H1 (cell line): ENCODE data around the gene CDH26. TPM values are rescaled to one million over a fixed set of nuclear protein-coding genes. Genes with fewer than 3 reads are reported as not detected.

Experiments used
- CTCF ChIA-PET: fragments of 300-600 bp; sonication (Branson Sonifier 250); formaldehyde crosslinking; loops from one replicate; lab custom pipeline; 2021; ENCODE audit not compliant: partially characterized antibody; lab: Charles Lee
- POLR2A ChIA-PET: fragments of 300-600 bp; sonication (Branson Sonifier 250); formaldehyde crosslinking; loops from one replicate; lab custom pipeline; 2021; ENCODE audit warnings: inconsistent platforms; ENCODE audit not compliant: partially characterized antibody; lab: Charles Lee
- DNase-seq, 2 experiments: peaks; one replicate each; pipeline versions ENCODE4 v3.0.0 to v3.0.0-alpha.2; 2010 to 2022; ENCODE audit warnings: low spot score in 2 of 2, low read depth in 1 of 2, mixed read lengths in 1 of 2
- FAIRE-seq: peaks from 2 replicates; lab custom pipeline; 2011; peaks lifted over from hg19 to GRCh38; lab: Jason Lieb, UNC
- H2AFZ ChIP-seq: 2 replicates; pipeline ENCODE4 v1.8.1; 2012; ENCODE audit warnings: low read length, inconsistent platforms
- H2AK5ac ChIP-seq: 2 replicates; pipeline ENCODE4 v1.6.1; 2013; ENCODE audit warnings: low read depth, low read length
- H2BK120ac ChIP-seq: replicated peaks from 2 replicates; pipeline ENCODE3; 2013; ENCODE audit warnings: low read depth, low read length, inconsistent platforms
- H2BK12ac ChIP-seq: 2 replicates; pipeline ENCODE4 v1.6.1; 2013; ENCODE audit warnings: low read depth, low read length
- H2BK15ac ChIP-seq: 2 replicates; pipeline ENCODE4 v1.6.1; 2013; ENCODE audit warnings: low read length
- H2BK20ac ChIP-seq: 2 replicates; pipeline ENCODE4 v1.6.1; 2013; ENCODE audit warnings: low read length
- H2BK5ac ChIP-seq: 2 replicates; pipeline ENCODE4 v1.6.1; 2013; ENCODE audit warnings: low read depth, low read length
- H3K14ac ChIP-seq: 2 replicates; pipeline ENCODE4 v1.6.1; 2013; ENCODE audit warnings: inconsistent platforms; ENCODE audit not compliant: insufficient read length
- H3K18ac ChIP-seq: 2 replicates; pipeline ENCODE4 v1.6.1; 2013; ENCODE audit warnings: low read length; ENCODE audit errors: extremely low read depth
- H3K23ac ChIP-seq: 2 replicates; pipeline ENCODE4 v1.6.1; 2013; ENCODE audit warnings: inconsistent platforms; ENCODE audit not compliant: insufficient read length
- H3K23me2 ChIP-seq: 2 replicates; pipeline ENCODE4 v1.6.1; 2013; ENCODE audit warnings: low read depth, low read length
- H3K27ac ChIP-seq: 2 replicates; pipeline ENCODE4 v1.6.1; 2011; ENCODE audit warnings: low read depth, low read length, inconsistent platforms
- H3K27me3 ChIP-seq, 4 experiments: replicated peaks in 1 of 4; 1 replicate in 1 of 4; 2 replicates in 3 of 4; pipeline versions ENCODE4 v1.6.1 to v1.8.1; 2011 to 2013; ENCODE audit warnings: low read length in 3 of 4, mild to moderate bottlenecking in 3 of 4, inconsistent platforms in 2 of 4, mixed read lengths in 2 of 4, moderate library complexity in 1 of 4; ENCODE audit not compliant: control insufficient read depth in 3 of 4, insufficient read depth in 3 of 4; ENCODE audit errors: extremely low read depth in 1 of 4
- H3K36me3 ChIP-seq, 4 experiments: 2 replicates each; pipeline versions ENCODE4 v1.6.1 to v1.8.1; 2011 to 2013; ENCODE audit warnings: mild to moderate bottlenecking in 4 of 4, low read length in 3 of 4, moderate library complexity in 2 of 4, control low read depth in 1 of 4, inconsistent platforms in 1 of 4; ENCODE audit not compliant: insufficient read depth in 4 of 4, control insufficient read depth in 2 of 4
- H3K4ac ChIP-seq: replicated peaks from 2 replicates; pipeline ENCODE3; 2013; ENCODE audit warnings: low read length, low read depth, mixed read lengths, inconsistent platforms; ENCODE audit not compliant: insufficient read length
- H3K4me1 ChIP-seq, 4 experiments: replicated peaks in 1 of 4; 1 replicate in 1 of 4; 2 replicates in 3 of 4; pipeline versions ENCODE4 v1.6.1 to v1.8.1; 2011 to 2013; ENCODE audit warnings: low read length in 3 of 4, inconsistent platforms in 2 of 4, mixed read lengths in 1 of 4; ENCODE audit not compliant: insufficient read depth in 4 of 4, control insufficient read depth in 3 of 4
- H3K4me2 ChIP-seq, 2 experiments: 2 replicates each; pipeline versions ENCODE4 v1.6.1 to v1.8.1; 2011 to 2013; ENCODE audit warnings: low read depth in 2 of 2, low read length in 2 of 2, control low read depth in 1 of 2, inconsistent platforms in 1 of 2, mild to moderate bottlenecking in 1 of 2; ENCODE audit not compliant: insufficient read depth in 1 of 2
- H3K4me3 ChIP-seq, 4 experiments: fragments of 200-600, 300-600 bp in 1 of 4; sonication (generic), shearing (Covaris generic), sonication (Bioruptor Twin) in 1 of 4; 2 replicates each; pipeline versions ENCODE4 v1.5.1 to v1.8.1; 2011 to 2016; ENCODE audit warnings: low read length in 4 of 4, low read depth in 3 of 4, control low read depth in 2 of 4, inconsistent platforms in 2 of 4, mild to moderate bottlenecking in 2 of 4, mixed read lengths in 1 of 4, moderate library complexity in 1 of 4; ENCODE audit not compliant: insufficient read depth in 2 of 4; ENCODE audit errors: extremely low read depth in 1 of 4
- H3K56ac ChIP-seq: replicated peaks from 2 replicates; pipeline ENCODE3; 2013; ENCODE audit warnings: low read depth, mild to moderate bottlenecking, mixed read lengths, low read length, inconsistent platforms; ENCODE audit not compliant: insufficient read length
- H3K79me1 ChIP-seq: 2 replicates; pipeline ENCODE4 v1.6.1; 2013; ENCODE audit warnings: low read depth, low read length, control low read depth
- H3K79me2 ChIP-seq, 2 experiments: 2 replicates each; pipeline versions ENCODE4 v1.6.1 to v1.8.1; 2012 to 2013; ENCODE audit warnings: low read length in 2 of 2, mild to moderate bottlenecking in 2 of 2, inconsistent platforms in 1 of 2; ENCODE audit not compliant: insufficient read depth in 2 of 2, control insufficient read depth in 1 of 2
- H3K9ac ChIP-seq, 4 experiments: replicated peaks in 1 of 4; 1 replicate in 1 of 4; 2 replicates in 3 of 4; pipeline versions ENCODE4 v1.6.1 to v1.8.1; 2011 to 2013; ENCODE audit warnings: low read depth in 3 of 4, low read length in 3 of 4, control low read depth in 2 of 4, mild to moderate bottlenecking in 2 of 4, moderate library complexity in 2 of 4, inconsistent platforms in 1 of 4; ENCODE audit errors: extremely low read depth in 1 of 4
- H3K9me3 ChIP-seq, 2 experiments: 2 replicates each; pipeline versions ENCODE4 v1.6.1 to v1.8.1; 2012 to 2013; ENCODE audit warnings: mild to moderate bottlenecking in 2 of 2, moderate library complexity in 2 of 2, control low read depth in 1 of 2, inconsistent platforms in 1 of 2, low read depth in 1 of 2, low read length in 1 of 2, mixed read lengths in 1 of 2; ENCODE audit not compliant: insufficient read depth in 2 of 2
- H4K20me1 ChIP-seq, 2 experiments: replicated peaks in 1 of 2; 2 replicates each; pipeline versions ENCODE3 to v1.8.1; 2011 to 2013; ENCODE audit warnings: inconsistent platforms in 2 of 2, low read length in 2 of 2, mild to moderate bottlenecking in 1 of 2; ENCODE audit not compliant: insufficient read depth in 2 of 2, control insufficient read depth in 1 of 2
- H4K5ac ChIP-seq: 2 replicates; pipeline ENCODE4 v1.6.1; 2013; ENCODE audit warnings: low read length, low read depth, mixed read lengths, inconsistent platforms; ENCODE audit not compliant: insufficient read length
- H4K8ac ChIP-seq: 2 replicates; pipeline ENCODE4 v1.8.0; 2013; ENCODE audit warnings: mild to moderate bottlenecking, moderate library complexity, low read length, inconsistent platforms; ENCODE audit not compliant: insufficient read depth; ENCODE audit errors: extremely low read depth
- H4K91ac ChIP-seq: replicated peaks from 2 replicates; pipeline ENCODE3; 2013; ENCODE audit warnings: low read length, mixed read lengths, inconsistent platforms; ENCODE audit not compliant: insufficient read length
- EZH2 ChIP-seq: fragments of 200-600 bp; sonication (generic); IDR thresholded peaks from 2 replicates; pipeline ENCODE4 v1.7.1; 2012; ENCODE audit warnings: low read depth, mild to moderate bottlenecking, moderate library complexity, low read length, inconsistent platforms; ENCODE audit not compliant: severe bottlenecking
- JUND ChIP-seq: IDR thresholded peaks from 2 replicates; pipeline ENCODE4 v1.6.1; 2011; ENCODE audit warnings: mild to moderate bottlenecking, improper control_type of control experiment, low read length
- SAP30 ChIP-seq: fragments of 300-600 bp; sonication (generic); IDR thresholded peaks from 2 replicates; pipeline ENCODE4 v1.7.1; 2012; ENCODE audit warnings: low read length, moderate library complexity, mild to moderate bottlenecking, inconsistent platforms; ENCODE audit not compliant: insufficient read depth, insufficient replicate concordance
- SP1 ChIP-seq: IDR thresholded peaks from 2 replicates; pipeline ENCODE4 v1.6.1; 2011; ENCODE audit warnings: low read depth, low read length
- SP4 ChIP-seq: IDR thresholded peaks from 2 replicates; pipeline ENCODE4 v1.6.1; 2012; ENCODE audit warnings: low read length, inconsistent platforms
- SUZ12 ChIP-seq: fragments of 200-600 bp; sonication (generic); IDR thresholded peaks from 2 replicates; pipeline ENCODE4 v1.6.1; 2012; ENCODE audit warnings: mild to moderate bottlenecking, inconsistent platforms, low read length, moderate library complexity, mixed read lengths
- WGBS, 2 experiments: shearing (Covaris generic) in 1 of 2; methylation state at CpG; one replicate each; pipeline versions ENCODE4 v1.1.6 to v1.1.7; 2013 to 2015; ENCODE audit warnings: low lambda C conversion rate in 2 of 2, mixed read lengths in 2 of 2, inconsistent platforms in 1 of 2, low coverage in 1 of 2, missing lambda C conversion rate in 1 of 2; ENCODE audit not compliant: insufficient replicate concordance in 2 of 2, insufficient coverage in 1 of 2, insufficient read length in 1 of 2; ENCODE audit errors: extremely low coverage in 1 of 2, missing lambda C conversion rate in 1 of 2; 5-methylcytosine and 5-hydroxymethylcytosine counted together
- polyA plus RNA-seq, 7 experiments: library from polyadenylated mRNA; depleted of rRNA in 3 of 7; stranded (reverse) in 5 of 7; unstranded in 2 of 7; fragments of >200 nt in 5 of 7; fragments of 200-250 nt in 2 of 7; gene quantifications; 1 replicate in 5 of 7; 2 replicates in 1 of 7; 4 replicates in 1 of 7; pipeline versions ENCODE4 v1.2.1 to v1.2.3, GENCODE V29; 2011 to 2013; ENCODE audit warnings: missing spikeins in 2 of 7, mixed read lengths in 2 of 7
- total RNA-seq: library from RNA; stranded (reverse); fragmentation: NEBNext Ultra II Directional; extraction: Animal tissue kit (Norgen Biotek cat#: 25700); gene quantifications from 2 replicates; pipeline ENCODE4 v1.2.1, GENCODE V29; 2021
- TF ChIP-seq, protein P1 (sequence below): IDR thresholded peaks from 2 replicates; pipeline ENCODE4 v1.6.1; 2012; ENCODE audit warnings: inconsistent platforms

Gene CDH26
- total and polyA plus RNA-seq, 2 of the 8 experiments (the other 6 are each of a cell fraction or from before 2014, with no cell fraction given) = 1.5 to 1.7 TPM

GRCh38 chr20:60009318-60009717, 51.1 kb downstream of the CDH26 start:
- Histone ChIP-seq H3K27ac (no peak overlapping the region), H3K4me1 (no peaks in the 10 kb centered on the region; a peak in 1 of 7 replicates), H3K27me3 (no peaks in the 10 kb centered on the region; a peak in 1 of 7 replicates), H3K23me2 (no peaks in the 10 kb centered on the region), H3K18ac (no peak overlapping the region), H3K36me3 (no peaks in the 10 kb centered on the region), H4K8ac (no peak overlapping the region), H3K9ac (no peak overlapping the region), H4K5ac (no peak overlapping the region), H2BK5ac (0 out of 2 replicates have a peak overlapping the region, but pooled peaks have one; percentile 6), H4K91ac (no peak overlapping the region), H2BK12ac (no peak overlapping the region), H3K4ac (no peak overlapping the region), H2AK5ac (no peak overlapping the region), H3K23ac (no peak overlapping the region), H3K4me2 (no peak overlapping the region), H3K56ac (no peak overlapping the region), H3K4me3 (no peak overlapping the region), H2BK120ac (no peak overlapping the region)
- WGBS, 2 experiments = 97% methylated on average over 12 of the region's 13 CpGs; no CpG with 5 or more reads in 1 of the 2 experiments
- ChIA-PET POLR2A (no interaction called here), CTCF (interaction anchor here (0.6 to 4.1 kb wide), 21 partner anchors 7 to 75 kb away, joined by 3 to 25 read pairs (median 7); no protein-coding TSS in a partner anchor)
- no peak for TF ChIP-seq SP1
- no peak for TF ChIP-seq JUND
- no peak for TF ChIP-seq SAP30
- no peak for TF ChIP-seq SUZ12
- TF ChIP-seq SP4 = no peak
- TF ChIP-seq EZH2 = no peak
- TF ChIP-seq, protein P1, sequence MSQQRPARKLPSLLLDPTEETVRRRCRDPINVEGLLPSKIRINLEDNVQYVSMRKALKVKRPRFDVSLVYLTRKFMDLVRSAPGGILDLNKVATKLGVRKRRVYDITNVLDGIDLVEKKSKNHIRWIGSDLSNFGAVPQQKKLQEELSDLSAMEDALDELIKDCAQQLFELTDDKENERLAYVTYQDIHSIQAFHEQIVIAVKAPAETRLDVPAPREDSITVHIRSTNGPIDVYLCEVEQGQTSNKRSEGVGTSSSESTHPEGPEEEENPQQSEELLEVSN = no peak
- TF ChIP-seq, all 59 proteins: peak for 0
- Histone ChIP-seq H3K79me2 (no peaks in the 10 kb centered on the region), H2AFZ (no peak overlapping the region), H2BK20ac (no peak overlapping the region), H3K79me1 (no peaks in the 10 kb centered on the region), H4K20me1 (no peaks in the 10 kb centered on the region), H2BK15ac (no peak overlapping the region), H3K9me3 (no peaks in the 10 kb centered on the region), H3K14ac (no peak overlapping the region)
- FAIRE-seq (no peak), DNase-seq (no peak)
